Measurements from ENCODE around the gene OSGIN1. TPM values are rescaled to one million over a fixed set of nuclear protein-coding genes. Genes with fewer than 3 reads are reported as not detected.

OSGIN1 gene
- total and polyA plus RNA-seq, 2 of the 8 experiments (the other 6 are each of a cell fraction or from before 2014, with no cell fraction given) = 0.58 to 0.76 TPM

DNA sequence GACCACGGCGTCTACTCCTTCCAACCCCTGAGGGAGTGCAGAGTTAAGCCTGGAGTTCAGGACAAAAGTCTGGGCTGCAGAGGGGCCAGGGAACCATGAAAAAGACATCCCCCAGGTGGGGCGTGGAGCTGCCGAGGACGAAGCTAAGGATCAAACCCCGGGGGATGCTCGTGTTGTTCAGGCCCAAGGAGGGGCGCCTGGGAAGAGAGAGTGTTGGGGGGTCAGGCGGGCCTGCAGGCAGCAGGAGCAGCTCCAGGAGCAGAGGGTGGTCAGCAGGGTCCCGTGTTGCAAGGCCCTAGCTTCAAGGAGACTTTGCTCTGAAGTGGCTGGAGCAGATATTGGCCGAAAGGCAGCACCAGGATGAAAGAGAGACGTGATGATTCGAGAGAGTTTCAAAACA is 41.7 kb downstream of the OSGIN1 start:
- H3K79me2 ChIP-seq (ENCODE audit: control insufficient read depth in 1 of 2, insufficient read depth in 2 of 2, low read length in 2 of 2) = no peaks in the 10 kb centered on the region
- DNase-seq (ENCODE audit: low read depth in 1 of 2, low spot score in 2 of 2) (no peak), FAIRE-seq (no peak)
- no peaks in the 10 kb centered on the region for H3K27me3 ChIP-seq (replicated peaks in 1 of 4; ENCODE audit: control insufficient read depth in 3 of 4, extremely low read depth in 1 of 4, insufficient read depth in 3 of 4, low read length in 3 of 4)
- H3K56ac ChIP-seq (replicated peaks; ENCODE audit: insufficient read length, low read depth, low read length) = no peak overlapping the region
- H2BK120ac ChIP-seq (replicated peaks; ENCODE audit: low read depth, low read length) = no peak overlapping the region
- no peak overlapping the region for H2BK5ac ChIP-seq (ENCODE audit: low read depth, low read length)
- H3K4me2 ChIP-seq (ENCODE audit: insufficient read depth in 1 of 2, low read depth in 2 of 2, low read length in 2 of 2) = no peak overlapping the region
- no peak overlapping the region for H4K5ac ChIP-seq (ENCODE audit: insufficient read length, low read depth, low read length)
- POLR2A ChIA-PET (ENCODE audit: partially characterized antibody) = interaction anchor here (1.0 to 1.6 kb wide), 4 partner anchors 12 to 191 kb away, joined by 3 to 4 read pairs (median 4); no protein-coding TSS in a partner anchor
- H3K4ac ChIP-seq (replicated peaks; ENCODE audit: insufficient read length, low read depth, low read length) = peak overlapping the region; percentile 32
- H4K8ac ChIP-seq (ENCODE audit: extremely low read depth, insufficient read depth, low read length) = no peak overlapping the region
- H2BK15ac ChIP-seq (ENCODE audit: low read length) = no peak overlapping the region
- peak overlapping the region; percentile 35 for H4K91ac ChIP-seq (replicated peaks; ENCODE audit: insufficient read length, low read length)
- H3K14ac ChIP-seq (ENCODE audit: insufficient read length) = no peak overlapping the region
- no peak overlapping the region for H3K9ac ChIP-seq (replicated peaks in 1 of 4; ENCODE audit: extremely low read depth in 1 of 4, low read depth in 3 of 4, low read length in 3 of 4)
- WGBS, 2 experiments (ENCODE audit: extremely low coverage in 1 of 2, insufficient coverage in 1 of 2, insufficient read length in 1 of 2, insufficient replicate concordance in 2 of 2, low coverage in 1 of 2, low lambda C conversion rate in 2 of 2, missing lambda C conversion rate in 1 of 2) = 90% methylated on average over 13 of the region's 13 CpGs; no CpG with 5 or more reads in 1 of the 2 experiments
- CTCF ChIA-PET (ENCODE audit: partially characterized antibody) = interaction anchor here (0.7 to 6.0 kb wide), 15 partner anchors 11 to 516 kb away, joined by 3 to 42 read pairs (median 4); partner anchors contain the start of gene SLC38A8
- H2AFZ ChIP-seq (ENCODE audit: low read length) = no peak overlapping the region
- no peak overlapping the region for H2AK5ac ChIP-seq (ENCODE audit: low read depth, low read length)
- H4K20me1 ChIP-seq (replicated peaks in 1 of 2; ENCODE audit: control insufficient read depth in 1 of 2, insufficient read depth in 2 of 2, low read length in 2 of 2) = peaks cover 0 to 2% of the 10 kb centered on the region in 2 experiments
- no peak overlapping the region for H3K23ac ChIP-seq (ENCODE audit: insufficient read length)
- no peaks in the 10 kb centered on the region for H3K79me1 ChIP-seq (ENCODE audit: low read depth, low read length)
- H2BK12ac ChIP-seq (ENCODE audit: low read depth, low read length) = no peak overlapping the region
- H3K9me3 ChIP-seq (ENCODE audit: insufficient read depth in 2 of 2, low read depth in 1 of 2, low read length in 1 of 2) = no peaks in the 10 kb centered on the region; a peak in 1 of 4 replicates
- H3K36me3 ChIP-seq (ENCODE audit: control insufficient read depth in 2 of 4, insufficient read depth in 4 of 4, low read length in 3 of 4) = no peaks in the 10 kb centered on the region; a peak in 1 of 8 replicates
- H3K18ac ChIP-seq (ENCODE audit: extremely low read depth, low read length) = no peak overlapping the region
- peaks cover 2 to 12% (median 7%) of the 10 kb centered on the region in 4 experiments; a peak in 5 of 7 replicates for H3K4me1 ChIP-seq (replicated peaks in 1 of 4; ENCODE audit: control insufficient read depth in 3 of 4, insufficient read depth in 4 of 4, low read length in 3 of 4)
- H3K4me3 ChIP-seq (ENCODE audit: extremely low read depth in 1 of 4, insufficient read depth in 2 of 4, low read depth in 3 of 4, low read length in 4 of 4) = no peak overlapping the region
- H3K23me2 ChIP-seq (ENCODE audit: low read depth, low read length) = no peaks in the 10 kb centered on the region
- H2BK20ac ChIP-seq (ENCODE audit: low read length) = no peak overlapping the region
- H3K27ac ChIP-seq (ENCODE audit: low read depth, low read length) = no peak overlapping the region
- TF ChIP-seq CHD2 (IDR thresholded peaks at IDR 0.05; ENCODE audit: low read length) = no peak
- no peak for TF ChIP-seq YY1 (IDR thresholded peaks at IDR 0.05; ENCODE audit: low read depth, low read length)
- TF ChIP-seq, protein P1, sequence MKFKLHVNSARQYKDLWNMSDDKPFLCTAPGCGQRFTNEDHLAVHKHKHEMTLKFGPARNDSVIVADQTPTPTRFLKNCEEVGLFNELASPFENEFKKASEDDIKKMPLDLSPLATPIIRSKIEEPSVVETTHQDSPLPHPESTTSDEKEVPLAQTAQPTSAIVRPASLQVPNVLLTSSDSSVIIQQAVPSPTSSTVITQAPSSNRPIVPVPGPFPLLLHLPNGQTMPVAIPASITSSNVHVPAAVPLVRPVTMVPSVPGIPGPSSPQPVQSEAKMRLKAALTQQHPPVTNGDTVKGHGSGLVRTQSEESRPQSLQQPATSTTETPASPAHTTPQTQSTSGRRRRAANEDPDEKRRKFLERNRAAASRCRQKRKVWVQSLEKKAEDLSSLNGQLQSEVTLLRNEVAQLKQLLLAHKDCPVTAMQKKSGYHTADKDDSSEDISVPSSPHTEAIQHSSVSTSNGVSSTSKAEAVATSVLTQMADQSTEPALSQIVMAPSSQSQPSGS (IDR thresholded peaks at IDR 0.05; ENCODE audit: low read length) = no peak
- no peak for TF ChIP-seq CTBP2 (IDR thresholded peaks at IDR 0.05; ENCODE audit: borderline replicate concordance, insufficient read depth, insufficient read length, low read length)
- no peak for TF ChIP-seq KDM4A (IDR thresholded peaks at IDR 0.05; ENCODE audit: low read depth, low read length, severe bottlenecking)
- no peak for TF ChIP-seq CHD1 (IDR thresholded peaks at IDR 0.05; ENCODE audit: low read depth, low read length)
- TF ChIP-seq SP1 (IDR thresholded peaks at IDR 0.05; ENCODE audit: low read depth, low read length) = no peak
- no peak for TF ChIP-seq EZH2 (IDR thresholded peaks at IDR 0.05; ENCODE audit: low read depth, low read length, severe bottlenecking)
- TF ChIP-seq TEAD4 (IDR thresholded peaks at IDR 0.05; ENCODE audit: low read depth, low read length) = no peak
- TF ChIP-seq, protein P2, sequence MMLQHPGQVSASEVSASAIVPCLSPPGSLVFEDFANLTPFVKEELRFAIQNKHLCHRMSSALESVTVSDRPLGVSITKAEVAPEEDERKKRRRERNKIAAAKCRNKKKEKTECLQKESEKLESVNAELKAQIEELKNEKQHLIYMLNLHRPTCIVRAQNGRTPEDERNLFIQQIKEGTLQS (IDR thresholded peaks at IDR 0.05; ENCODE audit: insufficient read depth, low read depth, low read length) = no peak
- TF ChIP-seq TAF7 (optimal IDR thresholded peaks at IDR 0.05; ENCODE audit: borderline replicate concordance, low read depth, low read length) = no peak
- TF ChIP-seq TBP (IDR thresholded peaks at IDR 0.05; ENCODE audit: low read depth, low read length) = no peak

Data from H1 (cell line).